Measurements from ENCODE around the gene SMIM38.

GRCh38 chr11:69130654-69131053 lies 25.1 kb upstream of the SMIM38 start:
- TF ChIP-seq CTCF (IDR thresholded peaks at IDR 0.05), result no peak
- no peak for TF ChIP-seq POLR2A (IDR thresholded peaks at IDR 0.05)
